ENCODE data around the gene TXNDC8.

DNA sequence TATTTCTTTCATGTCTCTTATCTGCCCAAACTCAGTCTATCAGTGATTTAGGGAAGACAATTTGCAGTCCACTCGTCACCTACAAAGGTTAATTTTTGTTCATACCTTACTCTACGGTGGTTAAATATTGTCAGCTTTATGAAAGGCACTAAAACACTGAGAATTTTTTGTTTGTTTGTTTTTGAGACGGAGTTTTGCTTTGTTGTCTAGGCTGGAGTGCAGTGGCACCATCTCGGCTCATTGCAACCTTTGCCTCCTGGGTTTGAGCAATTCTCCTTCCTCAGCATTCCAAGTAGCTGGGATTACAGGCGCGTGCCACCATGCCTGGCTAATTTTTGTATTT, 55.0 kb downstream of the TXNDC8 start:
- TF ChIP-seq CTCF (IDR thresholded peaks at IDR 0.05) (no peak), POLR2AphosphoS5 (IDR thresholded peaks at IDR 0.05) (no peak)
